ENCODE measurements around the gene ROBO1. TPM values are rescaled to one million over a fixed set of nuclear protein-coding genes. Genes with fewer than 3 reads are reported as not detected.

ROBO1 gene
- total RNA-seq, 1 donor from 2014 or later: 10.8 TPM

DNA sequence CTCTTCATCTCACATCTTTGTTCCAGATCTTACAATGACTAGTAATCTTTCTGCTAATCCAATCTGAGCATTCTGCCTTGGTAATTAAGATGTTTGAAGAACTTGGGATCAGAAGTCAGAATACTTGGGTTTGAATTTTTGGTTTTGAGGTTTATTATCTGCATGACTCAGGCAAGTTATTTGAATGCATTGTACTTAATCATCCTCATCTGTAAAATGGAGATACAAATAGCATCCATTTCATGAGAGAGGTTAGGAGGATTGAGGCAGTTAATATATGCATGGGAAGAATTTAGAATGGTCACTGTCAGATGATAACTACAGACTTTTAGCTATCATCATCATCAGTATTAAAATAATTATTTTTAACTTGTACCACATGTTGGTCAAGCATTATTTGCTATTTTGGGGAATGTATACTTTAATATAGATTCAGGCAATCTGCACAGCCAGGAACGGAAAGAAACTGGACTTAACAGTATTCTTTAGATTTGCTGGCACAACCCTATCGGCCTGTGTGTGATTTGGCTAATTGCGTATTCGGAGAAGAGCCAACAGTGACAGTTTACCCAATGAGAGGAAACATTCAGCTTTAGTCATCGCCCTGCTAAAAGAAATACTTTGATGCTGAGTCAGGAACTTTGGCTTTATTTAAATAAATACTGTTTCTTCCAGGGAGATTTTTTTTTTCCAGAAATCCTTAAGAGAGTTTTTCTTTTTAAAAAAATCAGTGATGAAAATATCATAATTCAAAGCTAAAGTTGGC is 600.0 kb downstream of the ROBO1 start:
- no peak for DNase-seq (ENCODE audit: missing footprints)
- intact Hi-C loops (cut with DNase I): no loop called here
- no peak for ATAC-seq

DNA sequence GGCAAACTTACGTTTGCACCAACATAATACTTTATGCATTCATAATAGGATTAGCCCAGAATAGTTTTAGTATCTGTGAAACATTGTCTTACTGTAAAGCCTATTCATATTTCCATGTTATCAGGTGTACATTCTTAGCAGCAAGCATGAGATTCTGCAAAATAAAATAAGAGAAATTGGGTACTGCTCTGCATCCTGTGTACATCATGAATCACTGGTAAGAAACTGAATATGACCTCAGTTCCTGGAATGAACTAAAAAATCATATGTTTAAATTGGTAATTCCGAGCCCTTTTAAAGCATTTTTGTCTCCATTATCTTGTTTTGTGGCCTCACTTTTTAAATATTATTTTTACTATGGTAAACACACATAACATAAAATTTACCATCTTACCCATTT is 605.1 kb downstream of the ROBO1 start:
- ATAC-seq (no peak), DNase-seq (ENCODE audit: missing footprints) (no peak)
- intact Hi-C loops (cut with DNase I): no loop called here

DNA sequence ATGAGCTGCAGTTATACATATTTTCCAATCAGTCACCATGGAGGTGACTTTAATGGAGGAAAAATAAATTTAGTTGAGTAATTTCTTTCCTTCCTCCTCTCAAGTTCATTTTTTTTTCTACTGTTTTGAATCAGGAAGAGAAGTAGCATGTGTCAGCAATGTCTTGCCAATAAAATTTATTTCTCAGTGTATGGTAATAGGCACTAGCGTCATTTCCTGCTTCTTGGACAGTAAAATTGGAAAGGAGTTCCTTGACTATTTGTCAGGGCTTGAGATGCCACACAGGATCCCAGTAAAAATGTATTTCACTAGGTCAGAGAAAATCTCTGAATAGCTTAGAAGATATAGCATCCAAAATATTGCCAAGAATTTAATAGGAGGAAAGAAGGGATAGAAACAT is 605.9 kb downstream of the ROBO1 start:
- intact Hi-C loops (cut with DNase I): no loop called here
- DNase-seq (ENCODE audit: missing footprints) (no peak), ATAC-seq (no peak)

DNA sequence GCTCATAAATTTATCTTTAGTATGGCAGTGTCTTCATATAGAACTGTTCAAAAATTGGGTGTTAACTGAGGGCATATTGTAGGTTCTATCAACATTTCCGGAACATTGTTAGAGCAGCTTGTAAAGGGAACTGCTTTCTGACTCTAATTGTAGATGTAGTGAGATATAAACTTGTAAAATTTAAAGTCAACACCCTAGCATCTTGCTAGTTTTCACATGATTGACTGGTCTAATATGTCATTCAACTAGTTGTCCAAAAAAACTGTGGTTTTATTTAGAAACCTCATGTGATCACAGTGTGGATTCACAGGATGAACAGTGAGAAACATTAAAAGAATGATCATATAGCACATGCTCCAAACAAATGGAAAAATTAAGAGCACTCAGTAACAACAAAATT is 607.4 kb downstream of the ROBO1 start:
- DNase-seq (ENCODE audit: missing footprints) (no peak), ATAC-seq (no peak)
- intact Hi-C loops (cut with DNase I): no loop called here

DNA sequence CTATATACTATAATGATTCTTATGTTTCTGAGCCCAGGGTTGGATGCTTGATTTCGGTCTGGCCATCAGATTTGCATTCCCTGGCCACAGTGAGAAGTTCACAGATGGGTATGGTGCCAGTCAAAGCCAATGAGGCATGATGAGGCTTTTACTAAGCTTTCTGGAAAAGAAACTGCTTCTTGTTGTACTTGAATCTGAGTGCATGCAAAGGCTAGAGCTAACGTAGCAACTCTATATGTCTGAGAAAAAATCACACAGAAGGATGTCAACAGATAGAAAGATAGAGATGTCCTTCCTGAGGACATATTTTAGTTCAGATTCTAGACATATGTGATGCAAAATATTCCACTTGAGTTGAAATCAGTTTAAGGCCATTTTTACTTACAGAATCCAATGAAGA is 608.1 kb downstream of the ROBO1 start:
- DNase-seq (ENCODE audit: missing footprints): no peak
- no peak for ATAC-seq
- intact Hi-C loops (cut with DNase I): no loop called here

DNA sequence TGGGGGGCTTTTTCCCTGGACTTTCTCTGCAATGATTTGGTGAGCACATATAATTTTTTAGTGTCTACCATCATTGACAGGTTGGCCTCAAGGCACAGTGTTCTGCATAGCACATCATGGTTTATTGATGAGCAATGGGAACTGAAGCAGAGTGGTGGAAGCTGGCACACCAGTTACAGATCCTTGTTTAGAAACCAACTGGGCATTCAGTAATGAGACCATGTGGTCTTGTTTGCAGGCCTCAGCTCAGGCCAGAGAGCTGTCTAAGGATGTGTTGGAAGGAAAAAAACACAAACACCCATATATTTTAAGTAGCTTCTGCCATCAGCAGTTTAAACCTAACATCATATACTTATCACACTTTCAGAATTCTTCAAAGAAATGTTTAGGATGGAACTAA is 610.6 kb downstream of the ROBO1 start:
- intact Hi-C loops (cut with DNase I): no loop called here
- ATAC-seq (no peak), DNase-seq (ENCODE audit: missing footprints) (no peak)

DNA sequence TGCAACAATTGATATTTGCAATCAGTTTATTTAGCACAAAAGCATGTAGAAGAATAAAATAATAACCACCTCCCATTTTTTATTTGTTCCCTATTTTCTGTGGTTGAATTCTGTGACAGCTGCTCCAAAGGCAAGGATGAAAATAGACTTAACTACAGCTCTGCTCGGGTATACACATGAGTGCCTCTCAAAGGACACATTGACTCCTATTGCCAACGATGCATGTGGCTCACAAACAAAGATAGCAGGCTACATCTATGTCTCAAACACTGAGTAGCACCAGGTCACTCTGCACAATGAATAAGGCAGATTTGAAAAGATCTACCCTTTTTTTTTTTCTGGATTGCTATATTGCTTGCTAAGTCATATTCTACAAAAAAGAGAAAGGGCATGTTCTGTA is 612.9 kb downstream of the ROBO1 start:
- ATAC-seq (no peak), DNase-seq (ENCODE audit: missing footprints) (no peak)
- intact Hi-C loops (cut with DNase I): no loop called here

DNA sequence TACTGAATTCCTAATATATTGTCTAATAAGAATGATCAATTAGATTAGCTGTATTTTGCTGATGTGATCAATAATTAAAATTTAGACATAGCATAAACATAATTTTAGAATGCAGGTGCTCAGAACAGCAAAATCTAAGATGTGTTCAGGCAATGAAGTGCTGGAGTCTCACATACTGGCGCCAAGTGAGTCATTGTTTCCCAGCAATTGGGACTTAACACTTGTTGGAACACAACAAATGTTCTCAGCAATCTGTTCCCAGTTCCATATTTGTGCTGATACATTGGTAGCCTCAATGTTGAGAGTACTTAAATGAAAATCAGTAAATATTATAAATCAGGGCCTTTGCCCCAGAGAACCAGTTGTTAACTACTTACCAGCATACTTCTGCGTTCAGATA is 619.0 kb downstream of the ROBO1 start:
- ATAC-seq: no peak
- no peak for DNase-seq (ENCODE audit: missing footprints)
- intact Hi-C loops (cut with DNase I): no loop called here

DNA sequence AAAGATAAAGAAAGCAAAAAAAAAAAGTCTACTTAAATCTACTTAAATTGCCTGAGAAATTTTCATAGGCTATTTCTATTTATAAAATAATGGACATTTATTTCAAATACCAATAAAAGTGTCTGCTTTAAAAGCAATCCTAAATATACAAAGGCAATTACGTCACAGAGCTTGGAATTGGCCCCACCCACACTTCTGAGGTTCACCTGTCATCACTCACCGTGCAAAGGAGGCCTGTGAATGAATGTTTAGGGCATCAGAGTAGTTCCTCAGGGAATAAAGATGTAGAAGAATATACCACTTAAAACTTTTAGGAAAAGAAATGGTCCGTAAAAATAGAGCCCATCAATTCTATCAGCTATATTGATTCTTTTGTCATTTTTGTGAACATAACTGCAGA is 621.8 kb downstream of the ROBO1 start:
- no peak for ATAC-seq
- intact Hi-C loops (cut with DNase I): no loop called here

DNA sequence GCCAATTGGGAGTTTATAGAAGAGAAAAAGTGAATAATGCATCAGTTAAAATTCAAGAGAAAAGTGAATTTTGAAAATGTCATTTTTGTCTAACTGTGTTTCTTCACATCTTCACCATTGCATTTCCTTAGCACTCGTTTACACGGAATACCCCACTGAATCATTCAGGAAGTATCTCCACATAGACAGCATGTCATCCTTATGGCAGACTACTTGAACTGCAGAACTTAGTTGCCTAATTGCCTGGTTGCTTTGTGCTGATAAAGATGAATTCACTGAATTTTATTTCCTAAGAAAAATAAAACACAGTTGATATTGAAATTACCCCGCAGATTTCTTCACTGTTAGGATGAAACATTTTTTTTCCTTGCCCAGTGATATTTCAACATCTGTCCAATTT is 627.1 kb downstream of the ROBO1 start:
- intact Hi-C loops (cut with DNase I): no loop called here
- DNase-seq (ENCODE audit: missing footprints) (no peak), ATAC-seq (no peak)

More for the DNA sequence above, 621.8 kb downstream of the ROBO1 start:
- no peak for DNase-seq (ENCODE audit: missing footprints)

DNA sequence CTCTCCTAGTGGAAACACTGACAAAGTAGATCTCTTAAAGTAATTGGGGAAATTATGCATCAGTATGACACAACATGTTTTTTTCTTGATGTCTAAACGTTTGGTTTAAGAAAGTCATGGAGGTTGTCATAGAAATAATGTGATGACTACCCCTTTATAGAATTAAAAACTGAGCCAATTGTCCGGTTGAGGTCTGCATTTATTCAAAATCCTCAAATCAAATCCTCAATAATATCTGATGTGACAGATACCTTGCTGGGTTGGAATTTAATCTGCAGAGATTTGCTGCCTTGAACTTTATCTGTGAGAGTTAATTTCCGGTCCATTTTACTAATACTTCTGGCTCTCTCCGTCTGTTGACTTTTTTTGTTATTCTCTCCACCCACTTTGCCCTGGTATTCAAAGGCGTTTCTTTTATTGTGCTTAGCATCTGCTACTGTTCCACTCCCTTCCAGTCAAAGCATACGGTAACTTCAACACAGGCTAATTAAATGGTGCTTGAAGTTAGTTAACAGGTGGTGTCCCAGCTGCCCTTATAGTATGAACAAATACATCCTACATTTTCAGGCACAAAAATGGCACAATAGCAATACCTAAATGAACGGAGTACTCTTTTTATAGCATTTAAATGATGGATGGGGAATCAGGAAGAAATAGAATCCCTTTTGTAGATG is 628.3 kb downstream of the ROBO1 start:
- DNase-seq (ENCODE audit: missing footprints) (no peak), ATAC-seq (no peak)
- intact Hi-C loops (cut with DNase I): no loop called here

DNA sequence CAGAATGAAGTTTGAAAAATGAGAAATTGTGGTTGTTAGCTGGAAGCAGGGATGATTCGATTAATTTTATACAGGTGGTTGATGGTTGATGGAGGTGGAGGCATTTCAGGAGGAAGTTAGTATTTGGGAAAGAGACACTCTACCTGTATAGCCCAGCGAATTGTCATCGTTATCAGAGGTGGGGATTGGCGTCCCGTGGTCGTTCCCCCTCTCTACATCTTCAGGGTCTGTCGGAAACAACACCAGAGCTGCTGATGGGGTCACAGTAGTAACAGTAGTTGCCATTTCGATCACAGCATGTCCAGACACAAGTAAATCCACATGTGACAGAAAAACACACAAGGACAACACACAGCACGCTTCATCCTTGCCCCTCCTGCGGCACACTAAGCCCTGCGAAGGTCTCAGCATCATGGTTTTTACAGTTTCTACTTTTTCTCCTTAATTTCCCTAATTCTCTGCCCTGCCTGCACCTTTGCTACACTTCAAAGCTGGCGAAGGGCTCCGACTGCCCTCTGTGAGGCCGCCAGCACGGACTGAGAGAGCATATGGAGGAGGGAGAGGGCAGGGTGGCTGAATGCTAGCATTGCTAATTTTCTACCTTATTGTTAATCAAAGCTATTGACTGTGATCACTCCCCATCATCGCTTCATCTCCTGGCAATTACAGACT is 642.3 kb downstream of the ROBO1 start:
- no peak for ATAC-seq
- intact Hi-C loops (cut with DNase I): no loop called here
- no peak for DNase-seq (ENCODE audit: missing footprints)

DNA sequence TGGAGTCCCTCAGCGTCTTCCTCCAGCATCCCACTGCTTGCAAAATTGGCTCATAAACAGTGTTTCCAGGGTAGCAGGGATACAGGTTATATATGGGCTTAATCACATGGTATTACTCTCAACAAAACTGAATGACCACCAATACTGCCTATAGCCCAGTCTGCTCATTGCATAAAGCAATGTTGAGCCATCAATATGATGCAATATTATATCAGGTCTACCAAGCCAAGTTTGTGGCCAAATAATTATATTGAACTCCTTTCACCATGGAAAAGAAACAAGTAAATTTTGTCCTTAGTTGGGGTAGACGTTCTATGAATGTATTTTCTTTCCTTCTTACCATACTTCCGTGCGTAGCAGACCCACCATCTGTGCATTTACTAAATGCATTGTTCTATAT is 652.3 kb downstream of the ROBO1 start:
- no peak for ATAC-seq
- intact Hi-C loops (cut with DNase I): no loop called here
- DNase-seq (ENCODE audit: missing footprints): no peak

DNA sequence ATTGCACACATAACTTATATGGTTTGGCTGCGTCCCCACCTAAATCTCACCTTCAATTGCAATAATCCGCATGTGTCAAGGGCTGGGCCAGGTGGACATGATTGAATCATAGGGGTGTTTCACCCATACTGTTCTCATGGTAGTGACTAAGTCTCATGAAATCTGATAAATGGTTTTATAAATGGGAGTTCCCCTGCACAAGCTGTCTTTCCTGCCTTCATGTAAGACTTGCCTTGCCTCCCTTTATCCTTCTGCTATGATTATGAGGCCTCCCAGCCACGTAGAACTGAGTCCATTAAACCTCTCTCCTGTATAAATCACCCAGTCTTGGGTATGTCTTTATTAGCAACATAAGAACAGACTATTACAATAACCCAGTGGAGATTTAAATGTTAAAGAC is 653.9 kb downstream of the ROBO1 start:
- intact Hi-C loops (cut with DNase I): no loop called here
- ATAC-seq: no peak
- DNase-seq (ENCODE audit: missing footprints): no peak

DNA sequence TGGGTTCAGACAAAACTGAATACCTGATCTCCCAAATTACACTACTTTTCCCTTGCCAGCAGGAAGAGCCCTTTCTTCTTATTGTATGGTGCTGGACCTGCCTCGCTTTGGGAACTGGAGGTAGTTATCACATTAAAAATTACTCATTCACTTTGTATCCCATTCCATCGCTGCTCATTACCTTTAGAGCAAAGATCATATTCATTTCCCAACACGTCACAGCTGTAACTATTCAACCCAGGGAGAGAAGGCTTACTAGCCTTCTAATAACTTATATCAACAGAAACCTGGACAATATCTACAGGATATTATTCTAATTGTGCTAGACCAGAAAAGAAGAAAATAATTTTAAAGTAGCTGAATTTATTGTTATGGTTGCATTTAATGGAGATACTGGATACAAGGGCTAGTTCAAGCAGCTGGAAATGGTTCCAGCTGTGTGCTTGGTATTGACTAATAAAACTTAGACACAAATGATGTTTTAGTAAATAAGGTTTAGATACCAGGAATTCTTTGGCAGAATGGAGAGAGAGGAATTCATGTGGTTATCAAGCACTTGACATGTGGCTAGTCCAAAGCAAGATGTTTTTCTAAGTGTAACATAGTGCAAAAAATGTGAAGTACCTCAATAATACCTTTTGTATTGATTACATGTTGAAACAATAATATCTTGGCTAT is 656.3 kb downstream of the ROBO1 start:
- intact Hi-C loops (cut with DNase I): no loop called here
- DNase-seq (ENCODE audit: missing footprints) (no peak), ATAC-seq (no peak)

DNA sequence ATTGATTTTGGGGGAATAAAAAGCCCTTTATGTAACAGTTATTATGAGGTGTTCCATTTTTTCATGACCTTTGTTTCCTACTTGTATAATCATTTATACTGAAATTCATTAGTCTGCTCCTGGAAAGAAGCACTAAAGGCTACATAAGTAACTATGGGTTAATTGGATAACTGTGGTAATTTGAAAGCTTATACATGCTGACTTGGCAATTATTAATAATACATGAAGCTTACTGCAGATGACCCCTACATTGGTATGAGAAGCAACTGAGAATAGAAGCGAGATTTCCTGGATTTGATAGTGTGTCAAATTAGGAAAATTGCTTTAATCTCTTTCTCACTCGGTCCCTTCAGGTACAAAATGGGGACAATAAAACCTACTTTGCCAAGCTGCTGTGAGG is 658.0 kb downstream of the ROBO1 start:
- intact Hi-C loops (cut with DNase I): no loop called here
- DNase-seq (ENCODE audit: missing footprints) (no peak), ATAC-seq (no peak)

DNA sequence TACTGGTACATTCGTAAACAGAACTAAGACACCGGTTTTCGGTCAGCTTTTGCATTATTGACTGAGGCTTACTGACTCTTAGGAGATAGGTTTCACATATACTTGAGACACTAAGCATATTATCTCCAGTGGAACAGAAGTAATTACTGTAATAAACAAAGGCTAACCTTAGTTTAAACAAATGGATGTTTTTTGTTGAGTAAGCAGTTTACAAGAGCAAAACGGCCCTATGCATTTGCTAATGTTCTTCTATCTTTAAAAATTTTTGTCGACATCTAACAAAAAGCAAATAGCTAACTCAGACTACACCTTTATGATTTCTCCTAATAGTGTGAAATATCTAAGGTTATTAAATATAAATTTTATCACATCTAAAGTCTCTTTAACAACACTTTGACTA is 664.5 kb downstream of the ROBO1 start:
- no peak for ATAC-seq
- intact Hi-C loops (cut with DNase I): no loop called here
- DNase-seq (ENCODE audit: missing footprints): no peak

DNA sequence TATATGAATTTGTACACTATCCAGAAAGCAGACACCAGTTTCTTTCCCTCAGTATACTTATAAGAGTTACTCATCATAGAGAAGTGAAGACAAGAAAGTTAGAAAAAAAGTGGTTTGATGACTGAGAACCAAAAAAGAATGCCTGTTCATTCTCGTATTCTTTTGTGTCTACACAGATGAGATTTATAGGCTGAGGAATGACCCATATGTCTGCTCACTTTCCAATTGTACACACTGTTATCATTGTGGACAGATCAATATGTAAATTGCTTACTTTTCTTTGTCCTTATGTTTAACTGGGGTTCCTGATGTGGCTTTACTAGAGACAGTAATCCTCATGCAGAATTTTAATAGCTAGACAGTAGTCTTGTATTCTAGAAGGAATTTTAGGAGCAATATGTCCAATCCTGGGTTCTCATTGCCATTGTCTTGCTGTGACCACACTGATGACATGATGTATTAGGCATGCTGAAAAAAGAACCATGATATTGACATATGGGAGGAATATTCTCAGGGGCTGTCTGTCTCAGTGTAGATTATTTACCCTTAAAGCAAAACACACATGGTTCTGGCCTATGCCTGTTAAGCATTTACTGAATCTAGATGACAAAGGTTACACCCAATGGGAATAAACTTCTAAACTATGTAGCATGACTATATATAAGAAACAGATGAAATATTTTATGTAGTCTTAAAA is 669.7 kb downstream of the ROBO1 start:
- intact Hi-C loops (cut with DNase I): no loop called here
- ATAC-seq (no peak), DNase-seq (ENCODE audit: missing footprints) (no peak)

DNA sequence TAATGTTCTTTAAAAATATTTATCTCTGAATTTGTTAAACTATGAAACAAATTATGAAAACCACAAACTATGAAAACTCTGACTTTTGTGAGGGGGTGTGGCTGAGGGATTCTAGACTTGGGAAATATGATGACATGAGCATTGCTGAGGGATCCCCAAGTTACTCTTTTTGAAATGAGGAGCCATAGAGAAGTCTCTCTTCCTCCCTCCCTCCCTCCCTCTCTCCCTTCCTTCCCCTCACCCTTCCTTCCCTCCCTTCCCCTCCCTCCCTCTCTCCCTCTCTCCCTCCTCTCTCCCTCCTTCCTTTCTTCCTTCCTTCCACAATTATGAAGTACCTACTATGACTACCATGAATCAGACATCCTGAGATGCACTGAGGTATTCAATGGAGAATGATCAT is 673.1 kb downstream of the ROBO1 start:
- intact Hi-C loops (cut with DNase I): no loop called here
- ATAC-seq (no peak), DNase-seq (ENCODE audit: missing footprints) (no peak)

Data from Right ventricle myocardium inferior (tissue), 1 donor.